ENCODE results near the gene SLC25A39. TPM values are rescaled to one million over a fixed set of nuclear protein-coding genes. Genes with fewer than 3 reads are reported as not detected.

SLC25A39 gene
- total and polyA plus RNA-seq, 2 of the 13 experiments (the other 11 are each of a cell fraction or from before 2014, with no cell fraction given) = 144 to 151 TPM

DNA sequence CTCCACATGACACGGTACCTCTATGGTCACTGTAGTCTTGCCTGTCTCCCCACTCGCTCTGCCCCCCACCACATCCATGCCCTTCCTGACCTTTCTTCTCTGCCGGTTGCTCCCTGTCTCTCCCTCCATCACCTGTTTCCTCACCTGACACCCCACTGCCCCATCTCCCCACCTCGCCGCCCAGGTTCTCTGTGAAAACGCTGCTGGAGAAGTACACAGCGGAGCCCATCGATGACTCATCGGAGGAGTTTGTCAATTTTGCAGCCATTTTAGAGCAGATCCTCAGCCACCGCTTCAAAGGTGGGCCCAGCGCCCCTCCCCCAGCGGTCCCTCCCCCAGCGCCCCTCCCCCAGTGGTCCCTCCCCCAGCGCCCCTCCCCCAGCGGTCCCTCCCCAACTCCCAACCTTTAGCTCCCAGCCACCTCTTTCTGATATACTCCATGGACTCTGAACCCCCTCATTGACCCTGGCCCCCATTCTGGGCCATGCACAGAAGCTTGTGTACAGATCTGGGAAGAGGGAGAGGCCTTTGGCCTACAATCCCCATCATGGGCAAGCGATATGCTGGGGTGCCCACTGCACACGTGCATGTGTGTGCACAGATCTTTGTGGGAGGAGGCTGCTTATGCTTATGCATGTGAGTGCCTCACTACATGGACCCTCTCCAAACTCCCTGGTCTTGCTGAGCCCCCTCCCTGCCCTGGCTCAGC lies 12.1 kb downstream of the SLC25A39 start (continued):
- TF ChIP-seq ATF4 (CRISPR knock-in tag; IDR thresholded peaks at IDR 0.05) (no peak), SAP130 (CRISPR knock-in tag; IDR thresholded peaks at IDR 0.05; ENCODE audit: low read depth) (peak; percentile 50; the same call in 1 of the 2 replicates), ZNF276 (CRISPR knock-in tag; IDR thresholded peaks at IDR 0.05; ENCODE audit: low read depth) (no peak), ZNF687 (CRISPR knock-in tag; IDR thresholded peaks at IDR 0.05) (peak; percentile 51; the same call in 1 of the 2 replicates), SALL1 (CRISPR knock-in tag; IDR thresholded peaks at IDR 0.05) (peak; percentile 85), SP5 (CRISPR knock-in tag; IDR thresholded peaks at IDR 0.05; ENCODE audit: borderline replicate concordance, low read depth) (0 out of 2 replicates have a peak, but pooled peaks have one; percentile 13), ZFP91 (CRISPR knock-in tag; IDR thresholded peaks at IDR 0.05; ENCODE audit: borderline replicate concordance) (peak; percentile 19; the same call in 1 of the 2 replicates), MAFK (conservative IDR thresholded peaks at IDR 0.05 in 1 of 2, IDR thresholded peaks at IDR 0.05 in 1 of 2; ENCODE audit: low read length in 2 of 2) (no peak), BORCS8-MEF2B (CRISPR knock-in tag; IDR thresholded peaks at IDR 0.05) (0 out of 2 replicates have a peak, but pooled peaks have one; percentile 43), RNF2 (conservative IDR thresholded peaks at IDR 0.05; ENCODE audit: low read depth) (no peak), ETV6 (CRISPR knock-in tag; conservative IDR thresholded peaks at IDR 0.05) (no peak), TBP (CRISPR knock-in tag; IDR thresholded peaks at IDR 0.05) (no peak), GABPA (IDR thresholded peaks at IDR 0.05; ENCODE audit: low read depth, low read length) (no peak), GABPA (CRISPR knock-in tag; IDR thresholded peaks at IDR 0.05; ENCODE audit: low read depth) (0 out of 2 replicates have a peak, but pooled peaks have one; percentile 9), JUNB (CRISPR knock-in tag; IDR thresholded peaks at IDR 0.05; ENCODE audit: borderline replicate concordance) (peak; percentile 41; the same call in 1 of the 2 replicates), SIX4 (CRISPR knock-in tag; IDR thresholded peaks at IDR 0.05) (no peak), ZNF850 (CRISPR knock-in tag; conservative IDR thresholded peaks at IDR 0.05) (no peak), NFKB2 (CRISPR knock-in tag; IDR thresholded peaks at IDR 0.05; ENCODE audit: borderline replicate concordance) (no peak)
- TF ChIP-seq, protein P1, sequence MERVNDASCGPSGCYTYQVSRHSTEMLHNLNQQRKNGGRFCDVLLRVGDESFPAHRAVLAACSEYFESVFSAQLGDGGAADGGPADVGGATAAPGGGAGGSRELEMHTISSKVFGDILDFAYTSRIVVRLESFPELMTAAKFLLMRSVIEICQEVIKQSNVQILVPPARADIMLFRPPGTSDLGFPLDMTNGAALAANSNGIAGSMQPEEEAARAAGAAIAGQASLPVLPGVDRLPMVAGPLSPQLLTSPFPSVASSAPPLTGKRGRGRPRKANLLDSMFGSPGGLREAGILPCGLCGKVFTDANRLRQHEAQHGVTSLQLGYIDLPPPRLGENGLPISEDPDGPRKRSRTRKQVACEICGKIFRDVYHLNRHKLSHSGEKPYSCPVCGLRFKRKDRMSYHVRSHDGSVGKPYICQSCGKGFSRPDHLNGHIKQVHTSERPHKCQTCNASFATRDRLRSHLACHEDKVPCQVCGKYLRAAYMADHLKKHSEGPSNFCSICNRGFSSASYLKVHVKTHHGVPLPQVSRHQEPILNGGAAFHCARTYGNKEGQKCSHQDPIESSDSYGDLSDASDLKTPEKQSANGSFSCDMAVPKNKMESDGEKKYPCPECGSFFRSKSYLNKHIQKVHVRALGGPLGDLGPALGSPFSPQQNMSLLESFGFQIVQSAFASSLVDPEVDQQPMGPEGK (CRISPR knock-in tag; IDR thresholded peaks at IDR 0.05) = peak; percentile 52
